HEK293T (cell line): Measurements from ENCODE around the gene PROX2.

ENCODE experiments used
- CTCF ChIA-PET: fragments of 350-600 bp; formaldehyde crosslinking; extraction: SDS; loops from one replicate; lab custom pipeline; 2021; ENCODE audit warnings: antibody characterized with exemption, inconsistent platforms; lab: Yijun Ruan, JAX
- POLR2A ChIA-PET: fragments of 350-600 bp; formaldehyde crosslinking; extraction: SDS; loops from one replicate; lab custom pipeline; 2020; ENCODE audit warnings: antibody characterized with exemption, inconsistent platforms; lab: Yijun Ruan, JAX
- DNase-seq: peaks from one replicate; pipeline ENCODE4 v3.0.0; 2012; ENCODE audit warnings: mixed read lengths; ENCODE audit errors: extremely low spot score
- ARNT ChIP-seq: fragments of 450-650 bp; IDR thresholded peaks from 2 replicates; pipeline ENCODE4 v1.6.1; 2017; ENCODE audit warnings: mild to moderate bottlenecking
- BHLHE40 ChIP-seq: fragments of 450-650 bp; IDR thresholded peaks from 2 replicates; pipeline ENCODE4 v1.6.1; 2016; ENCODE audit warnings: mild to moderate bottlenecking, moderate library complexity, borderline replicate concordance
- CTBP1 ChIP-seq: fragments of 450-650 bp; IDR thresholded peaks from 2 replicates; pipeline ENCODE4 v1.6.1; 2016; ENCODE audit warnings: borderline replicate concordance
- ELF4 ChIP-seq: fragments of 450-650 bp; IDR thresholded peaks from 2 replicates; pipeline ENCODE4 v1.6.1; 2017; ENCODE audit warnings: antibody characterized with exemption
- FOXA1 ChIP-seq: fragments of 450-650 bp; IDR thresholded peaks from 2 replicates; pipeline ENCODE4 v1.6.1; 2016; ENCODE audit warnings: mild to moderate bottlenecking
- FOXK2 ChIP-seq: fragments of 450-650 bp; IDR thresholded peaks from 2 replicates; pipeline ENCODE4 v1.6.1; 2016; ENCODE audit warnings: mild to moderate bottlenecking
- FOXM1 ChIP-seq: fragments of 450-650 bp; IDR thresholded peaks from 2 replicates; pipeline ENCODE4 v1.6.1; 2017; ENCODE audit warnings: mild to moderate bottlenecking, borderline replicate concordance
- HDGF ChIP-seq: fragments of 450-650 bp; IDR thresholded peaks from 2 replicates; pipeline ENCODE4 v1.6.1; 2017; ENCODE audit warnings: antibody characterized with exemption, borderline replicate concordance
- L3MBTL2 ChIP-seq: fragments of 450-650 bp; conservative IDR thresholded peaks from 2 replicates; pipeline ENCODE4 v1.6.1; 2016; ENCODE audit warnings: mild to moderate bottlenecking
- LEF1 ChIP-seq: fragments of 450-650 bp; IDR thresholded peaks from 2 replicates; pipeline ENCODE4 v1.6.1; 2017; ENCODE audit warnings: mild to moderate bottlenecking, borderline replicate concordance
- NFRKB ChIP-seq: fragments of 450-650 bp; IDR thresholded peaks from 2 replicates; pipeline ENCODE4 v1.6.1; 2016; ENCODE audit warnings: mild to moderate bottlenecking, moderate library complexity
- SP1 ChIP-seq: fragments of 450-650 bp; IDR thresholded peaks from 2 replicates; pipeline ENCODE4 v1.6.1; 2017
- SUZ12 ChIP-seq: fragments of 450-650 bp; IDR thresholded peaks from 2 replicates; pipeline ENCODE4 v1.6.1; 2016; ENCODE audit warnings: mild to moderate bottlenecking
- TARDBP ChIP-seq: fragments of 450-650 bp; IDR thresholded peaks from 2 replicates; pipeline ENCODE4 v1.6.1; 2016
- ZNF384 ChIP-seq: fragments of 450-650 bp; IDR thresholded peaks from 2 replicates; pipeline ENCODE4 v1.6.1; 2016
- TF ChIP-seq, protein P1 (sequence below): fragments of 450-650 bp; IDR thresholded peaks from 2 replicates; pipeline ENCODE4 v1.6.1; 2016

The PROX2 gene

DNA sequence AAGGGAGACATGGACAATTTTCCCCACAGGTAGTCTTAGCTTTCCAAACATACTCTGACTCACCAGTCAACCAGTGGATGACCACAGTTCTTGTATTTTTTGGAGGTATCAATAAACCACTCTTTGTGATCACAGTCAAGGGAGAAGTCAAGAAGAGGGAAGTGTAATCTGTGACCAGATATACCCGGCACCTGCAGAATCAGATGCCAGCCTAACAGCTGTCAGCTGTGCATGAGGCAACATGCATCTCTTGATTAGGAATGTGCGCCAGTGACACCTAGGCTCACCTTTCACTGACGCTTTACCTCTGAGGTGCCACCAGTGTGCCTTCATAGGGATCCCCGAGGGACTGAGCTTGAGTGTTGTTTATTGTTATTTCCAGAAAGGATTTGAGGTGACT lies 20.0 kb downstream of the PROX2 start:
- ChIA-PET CTCF (interaction anchor here (1.6 to 1.9 kb wide), 2 partner anchors 25 to 50 kb away, joined by 3 to 6 read pairs; no protein-coding TSS in a partner anchor), POLR2A (interaction anchor here (1.5 to 1.6 kb wide), 2 partner anchors 25 to 247 kb away, joined by 3 to 5 read pairs; partner anchors contain the start of gene DLST)
- TF ChIP-seq ZNF384, result no peak
- no peak for TF ChIP-seq TARDBP
- TF ChIP-seq ELF4, result no peak
- no peak for TF ChIP-seq ARNT
- TF ChIP-seq LEF1, result no peak
- TF ChIP-seq, protein P1, sequence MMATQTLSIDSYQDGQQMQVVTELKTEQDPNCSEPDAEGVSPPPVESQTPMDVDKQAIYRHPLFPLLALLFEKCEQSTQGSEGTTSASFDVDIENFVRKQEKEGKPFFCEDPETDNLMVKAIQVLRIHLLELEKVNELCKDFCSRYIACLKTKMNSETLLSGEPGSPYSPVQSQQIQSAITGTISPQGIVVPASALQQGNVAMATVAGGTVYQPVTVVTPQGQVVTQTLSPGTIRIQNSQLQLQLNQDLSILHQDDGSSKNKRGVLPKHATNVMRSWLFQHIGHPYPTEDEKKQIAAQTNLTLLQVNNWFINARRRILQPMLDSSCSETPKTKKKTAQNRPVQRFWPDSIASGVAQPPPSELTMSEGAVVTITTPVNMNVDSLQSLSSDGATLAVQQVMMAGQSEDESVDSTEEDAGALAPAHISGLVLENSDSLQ, result no peak
- TF ChIP-seq L3MBTL2, result no peak
- TF ChIP-seq HDGF, result no peak
- TF ChIP-seq BHLHE40, result no peak
- no peak for TF ChIP-seq SUZ12
- no peak for TF ChIP-seq FOXA1
- TF ChIP-seq SP1, result no peak
- no peak for TF ChIP-seq FOXM1
- no peak for TF ChIP-seq NFRKB
- TF ChIP-seq CTBP1, result no peak
- TF ChIP-seq FOXK2, result no peak
- DNase-seq, result no peak

DNA sequence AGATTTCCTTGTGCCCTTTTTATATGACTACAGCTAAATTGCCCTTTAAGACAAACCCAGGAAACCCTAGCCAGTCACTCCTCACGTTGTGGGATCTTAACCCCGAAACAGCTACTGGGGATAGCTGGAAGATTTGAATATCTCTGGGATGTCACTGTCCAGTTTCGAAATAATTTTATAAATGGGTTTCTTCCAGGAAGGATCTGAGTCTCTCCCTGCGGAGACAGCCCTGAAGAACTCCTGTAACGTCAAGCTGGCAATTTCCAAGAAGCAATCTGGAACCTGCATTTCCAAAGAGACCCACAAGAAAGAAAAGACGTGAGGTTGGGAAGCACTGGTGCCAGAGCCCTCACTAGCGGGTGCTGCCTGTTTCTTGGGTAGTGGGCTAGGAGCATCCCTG lies 20.9 kb downstream of the PROX2 start:
- POLR2A ChIA-PET, result interaction anchor here (1.5 kb wide), 1 partner anchor 246 kb away, joined by 3 read pairs; no protein-coding TSS in a partner anchor
- no peak for DNase-seq
- TF ChIP-seq NFRKB, result no peak
- TF ChIP-seq ARNT, result no peak
- TF ChIP-seq, protein P1, result no peak
- TF ChIP-seq SUZ12, result no peak
- TF ChIP-seq FOXM1, result no peak
- TF ChIP-seq FOXK2, result no peak
- no peak for TF ChIP-seq SP1
- no peak for TF ChIP-seq L3MBTL2
- TF ChIP-seq ZNF384, result no peak
- TF ChIP-seq CTBP1, result no peak
- no peak for TF ChIP-seq FOXA1
- CTCF ChIA-PET, result interaction anchor here (0.5 to 1.9 kb wide), 2 partner anchors 23 to 51 kb away, joined by 6 to 8 read pairs; no protein-coding TSS in a partner anchor

DNA sequence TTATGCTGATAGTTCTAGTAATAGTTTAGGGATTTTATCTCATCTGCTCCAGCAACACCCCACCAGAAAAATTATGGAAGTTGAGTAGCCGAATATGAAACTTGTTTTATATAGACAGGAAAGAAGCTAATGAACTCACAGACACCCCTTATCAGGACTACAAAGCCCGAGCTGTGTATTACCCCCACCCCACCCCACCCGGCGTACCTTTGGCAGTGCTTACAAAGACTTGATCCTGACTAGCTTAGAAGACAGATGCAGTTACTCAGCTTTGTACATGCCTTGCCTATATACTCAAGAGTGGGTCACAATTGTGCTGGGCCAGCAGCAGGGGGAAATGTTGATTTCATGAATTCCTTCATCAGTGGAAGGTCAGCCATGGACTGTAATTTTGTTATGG lies 22.4 kb downstream of the PROX2 start:
- TF ChIP-seq NFRKB (no peak), TARDBP (no peak), HDGF (no peak), FOXK2 (no peak), FOXM1 (no peak), CTBP1 (no peak), LEF1 (no peak), ZNF384 (no peak), SUZ12 (no peak), ELF4 (no peak), BHLHE40 (no peak), L3MBTL2 (no peak), FOXA1 (no peak), SP1 (no peak), ARNT (no peak)
- TF ChIP-seq, protein P1, result no peak
- DNase-seq, result no peak
- ChIA-PET POLR2A (no interaction called here), CTCF (no interaction called here)

DNA sequence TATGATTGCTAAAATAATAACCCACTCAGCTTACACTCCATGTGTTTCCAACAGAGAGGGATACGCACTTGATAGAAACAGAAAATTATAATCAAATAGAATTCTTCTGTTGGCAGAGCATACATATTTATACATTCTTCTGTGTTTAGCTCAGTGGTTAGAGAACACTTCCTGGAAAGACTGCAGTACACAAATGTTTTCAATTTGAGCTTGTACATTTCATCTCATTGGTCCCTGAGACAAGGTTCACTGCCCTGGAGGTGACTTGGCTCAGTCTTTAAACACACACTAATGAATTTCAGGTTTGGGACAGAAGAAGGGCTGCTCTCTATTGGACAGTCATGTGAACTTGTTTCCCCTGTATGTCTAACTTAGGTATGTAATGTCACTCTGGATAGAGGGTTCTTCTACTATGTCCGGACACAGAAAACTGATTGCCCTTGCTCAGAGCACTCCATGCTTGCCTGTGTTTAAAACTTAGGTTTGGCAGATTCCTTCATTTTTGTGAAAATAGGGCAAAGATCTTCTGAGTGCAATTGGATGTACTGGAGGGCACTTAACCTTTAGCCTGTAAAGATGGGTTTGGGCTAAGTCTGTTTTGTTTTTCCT lies 22.9 kb downstream of the PROX2 start:
- POLR2A ChIA-PET, result no interaction called here
- CTCF ChIA-PET, result interaction anchor here (1.2 kb wide), 1 partner anchor 53 kb away, joined by 4 read pairs; no protein-coding TSS in a partner anchor
- no peak for DNase-seq
- TF ChIP-seq FOXM1 (no peak), NFRKB (no peak), CTBP1 (no peak), BHLHE40 (no peak), TARDBP (no peak), FOXK2 (no peak), L3MBTL2 (no peak), ELF4 (no peak), ARNT (no peak), FOXA1 (no peak), LEF1 (no peak)

DNA sequence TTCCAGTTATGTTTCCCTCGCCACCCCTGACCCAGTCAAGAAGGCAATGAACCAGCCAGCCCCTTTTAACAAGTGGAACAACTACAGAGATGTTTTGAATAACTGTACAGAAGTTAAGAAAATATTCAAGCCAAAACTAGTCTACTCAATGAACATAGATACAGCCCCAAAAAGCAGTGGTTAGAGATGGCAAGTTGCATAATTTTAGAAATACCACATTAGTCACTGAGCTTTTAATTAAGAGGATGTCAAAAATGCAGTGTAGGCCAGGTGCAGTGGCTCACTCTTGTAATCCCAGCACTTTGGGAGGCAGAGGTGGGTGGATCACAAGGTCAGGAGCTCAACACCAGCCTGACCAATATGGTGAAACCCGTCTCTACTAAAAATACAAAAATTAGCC lies 27.2 kb downstream of the PROX2 start:
- ChIA-PET POLR2A (interaction anchor here (1.1 kb wide), 1 partner anchor 32 kb away, joined by 4 read pairs; no protein-coding TSS in a partner anchor), CTCF (interaction anchor here (0.7 to 1.6 kb wide), 2 partner anchors 12 to 30 kb away, joined by 3 to 12 read pairs; no protein-coding TSS in a partner anchor)
- DNase-seq, result no peak
- TF ChIP-seq L3MBTL2 (no peak), NFRKB (no peak), HDGF (no peak), FOXK2 (no peak), ARNT (no peak), LEF1 (no peak), ZNF384 (no peak), SP1 (no peak), CTBP1 (no peak)
- TF ChIP-seq, protein P1, result no peak
